GM23338 (cell line): ENCODE data around the gene PCNT.

ENCODE experiments used
- TF ChIP-seq, protein P1 (sequence below): IDR thresholded peaks from one replicate; pipeline ENCODE4 v1.6.1; 2018; ENCODE audit warnings: antibody characterized with exemption; ENCODE audit not compliant: unreplicated experiment
- TF ChIP-seq, protein P2 (sequence below), 2 experiments: fragments of 200-600 bp in 1 of 2; sonication (generic) in 1 of 2; conservative IDR thresholded peaks; 2 replicates each; pipeline versions ENCODE4 v1.5.1 to v1.6.1; 2016 to 2017; ENCODE audit warnings: antibody characterized with exemption in 2 of 2, low read depth in 2 of 2, mild to moderate bottlenecking in 2 of 2, moderate library complexity in 1 of 2

DNA sequence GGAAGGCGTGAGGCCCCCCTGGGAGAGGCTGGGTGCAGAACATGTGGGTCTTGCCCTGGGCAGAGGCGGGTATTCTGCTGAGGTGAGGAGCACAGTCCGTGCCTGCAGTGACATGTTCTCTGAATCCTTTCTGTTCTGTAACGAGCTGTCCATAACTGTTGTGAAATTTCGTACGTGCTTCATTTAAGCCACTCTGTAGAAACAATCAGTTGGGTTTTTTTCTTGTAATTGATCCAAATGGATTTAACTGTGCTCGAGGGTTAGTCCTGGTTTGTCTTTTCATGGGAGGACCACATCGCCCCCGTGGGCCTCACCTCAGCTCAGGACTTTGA is 89.4 kb downstream of the PCNT start:
- TF ChIP-seq, protein P1, sequence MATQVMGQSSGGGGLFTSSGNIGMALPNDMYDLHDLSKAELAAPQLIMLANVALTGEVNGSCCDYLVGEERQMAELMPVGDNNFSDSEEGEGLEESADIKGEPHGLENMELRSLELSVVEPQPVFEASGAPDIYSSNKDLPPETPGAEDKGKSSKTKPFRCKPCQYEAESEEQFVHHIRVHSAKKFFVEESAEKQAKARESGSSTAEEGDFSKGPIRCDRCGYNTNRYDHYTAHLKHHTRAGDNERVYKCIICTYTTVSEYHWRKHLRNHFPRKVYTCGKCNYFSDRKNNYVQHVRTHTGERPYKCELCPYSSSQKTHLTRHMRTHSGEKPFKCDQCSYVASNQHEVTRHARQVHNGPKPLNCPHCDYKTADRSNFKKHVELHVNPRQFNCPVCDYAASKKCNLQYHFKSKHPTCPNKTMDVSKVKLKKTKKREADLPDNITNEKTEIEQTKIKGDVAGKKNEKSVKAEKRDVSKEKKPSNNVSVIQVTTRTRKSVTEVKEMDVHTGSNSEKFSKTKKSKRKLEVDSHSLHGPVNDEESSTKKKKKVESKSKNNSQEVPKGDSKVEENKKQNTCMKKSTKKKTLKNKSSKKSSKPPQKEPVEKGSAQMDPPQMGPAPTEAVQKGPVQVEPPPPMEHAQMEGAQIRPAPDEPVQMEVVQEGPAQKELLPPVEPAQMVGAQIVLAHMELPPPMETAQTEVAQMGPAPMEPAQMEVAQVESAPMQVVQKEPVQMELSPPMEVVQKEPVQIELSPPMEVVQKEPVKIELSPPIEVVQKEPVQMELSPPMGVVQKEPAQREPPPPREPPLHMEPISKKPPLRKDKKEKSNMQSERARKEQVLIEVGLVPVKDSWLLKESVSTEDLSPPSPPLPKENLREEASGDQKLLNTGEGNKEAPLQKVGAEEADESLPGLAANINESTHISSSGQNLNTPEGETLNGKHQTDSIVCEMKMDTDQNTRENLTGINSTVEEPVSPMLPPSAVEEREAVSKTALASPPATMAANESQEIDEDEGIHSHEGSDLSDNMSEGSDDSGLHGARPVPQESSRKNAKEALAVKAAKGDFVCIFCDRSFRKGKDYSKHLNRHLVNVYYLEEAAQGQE: no peak
- TF ChIP-seq, protein P2, sequence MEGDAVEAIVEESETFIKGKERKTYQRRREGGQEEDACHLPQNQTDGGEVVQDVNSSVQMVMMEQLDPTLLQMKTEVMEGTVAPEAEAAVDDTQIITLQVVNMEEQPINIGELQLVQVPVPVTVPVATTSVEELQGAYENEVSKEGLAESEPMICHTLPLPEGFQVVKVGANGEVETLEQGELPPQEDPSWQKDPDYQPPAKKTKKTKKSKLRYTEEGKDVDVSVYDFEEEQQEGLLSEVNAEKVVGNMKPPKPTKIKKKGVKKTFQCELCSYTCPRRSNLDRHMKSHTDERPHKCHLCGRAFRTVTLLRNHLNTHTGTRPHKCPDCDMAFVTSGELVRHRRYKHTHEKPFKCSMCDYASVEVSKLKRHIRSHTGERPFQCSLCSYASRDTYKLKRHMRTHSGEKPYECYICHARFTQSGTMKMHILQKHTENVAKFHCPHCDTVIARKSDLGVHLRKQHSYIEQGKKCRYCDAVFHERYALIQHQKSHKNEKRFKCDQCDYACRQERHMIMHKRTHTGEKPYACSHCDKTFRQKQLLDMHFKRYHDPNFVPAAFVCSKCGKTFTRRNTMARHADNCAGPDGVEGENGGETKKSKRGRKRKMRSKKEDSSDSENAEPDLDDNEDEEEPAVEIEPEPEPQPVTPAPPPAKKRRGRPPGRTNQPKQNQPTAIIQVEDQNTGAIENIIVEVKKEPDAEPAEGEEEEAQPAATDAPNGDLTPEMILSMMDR (conservative IDR thresholded peaks at IDR 0.05; ENCODE audit: low read depth in 2 of 2): no peak
